ENCODE data around the gene TREX2.

TREX2 gene

DNA sequence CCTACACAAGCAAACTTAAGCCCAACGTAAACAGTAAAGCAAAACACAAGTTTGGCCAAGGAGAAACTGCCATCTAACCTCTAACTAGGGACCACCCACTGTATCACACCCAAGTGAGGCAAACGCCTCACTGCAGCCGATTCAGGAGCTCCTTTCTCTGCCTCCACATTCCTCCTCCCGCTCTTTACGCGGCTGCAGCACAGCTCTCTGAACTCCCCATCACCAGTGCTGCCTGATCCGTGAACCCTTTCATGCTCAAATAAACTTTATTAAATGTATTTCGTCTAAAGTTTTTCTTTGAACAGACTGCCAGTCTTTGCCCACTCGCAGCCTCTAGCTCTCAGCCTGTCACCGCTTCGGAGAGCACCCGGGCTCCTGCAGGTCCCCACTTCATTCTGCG is 51.2 kb downstream of the TREX2 start:
- ChIA-PET POLR2A (no interaction called here), CTCF (no interaction called here)
- no peak for DNase-seq (ENCODE audit: extremely low spot score)
- TF ChIP-seq CTCF (IDR thresholded peaks at IDR 0.05; ENCODE audit: control extremely low read depth, extremely low read depth, low read depth, missing control alignments): no peak

Measured in GM10248 (cell line).